Liver (tissue), 9 donors: ENCODE data around the gene FAM13B. TPM values are rescaled to one million over a fixed set of nuclear protein-coding genes. Genes with fewer than 3 reads are reported as not detected.

Experiments
- DNase-seq: peaks from one replicate; pipeline ENCODE4 v3.0.0-alpha.2; 2017; ENCODE audit warnings: low spot score
- H3K27ac ChIP-seq, 2 donors: one replicate each; pipeline ENCODE4 v1.7.0; 2013; ENCODE audit warnings: inconsistent platforms in 2 of 2, low read length in 2 of 2, control low read depth in 1 of 2, low read depth in 1 of 2, mild to moderate bottlenecking in 1 of 2
- H3K27me3 ChIP-seq, 4 donors: one replicate each; pipeline versions ENCODE4 v1.6.1 to v1.7.0; 2013; ENCODE audit warnings: low read length in 3 of 4, inconsistent platforms in 1 of 4, mild to moderate bottlenecking in 1 of 4, moderate library complexity in 1 of 4; ENCODE audit not compliant: control insufficient read depth in 4 of 4, insufficient read depth in 4 of 4
- H3K36me3 ChIP-seq, 4 donors: one replicate each; pipeline versions ENCODE4 v1.6.1 to v1.7.0; 2013; ENCODE audit warnings: low read length in 3 of 4, mild to moderate bottlenecking in 3 of 4, low read depth in 1 of 4, moderate library complexity in 1 of 4; ENCODE audit not compliant: control insufficient read depth in 4 of 4, insufficient read depth in 3 of 4
- H3K4me1 ChIP-seq, 4 donors: one replicate each; pipeline versions ENCODE4 v1.6.1 to v1.7.0; 2013; ENCODE audit warnings: low read length in 3 of 4, mild to moderate bottlenecking in 3 of 4, moderate library complexity in 1 of 4; ENCODE audit not compliant: control insufficient read depth in 4 of 4, insufficient read depth in 4 of 4
- H3K4me3 ChIP-seq, 3 donors: one replicate each; pipeline versions ENCODE4 v1.6.1 to v1.7.0; 2013; ENCODE audit warnings: low read length in 3 of 3, control low read depth in 1 of 3, low read depth in 1 of 3, mild to moderate bottlenecking in 1 of 3
- H3K9ac ChIP-seq, 2 donors: one replicate each; pipeline ENCODE4 v1.7.0; 2013; ENCODE audit warnings: low read length in 2 of 2, mild to moderate bottlenecking in 2 of 2, moderate library complexity in 2 of 2, control low read depth in 1 of 2, low read depth in 1 of 2
- H3K9me3 ChIP-seq, 4 donors: one replicate each; pipeline versions ENCODE4 v1.6.1 to v1.7.0; 2013; ENCODE audit warnings: low read length in 3 of 4; ENCODE audit not compliant: control insufficient read depth in 4 of 4
- ATF3 ChIP-seq: IDR thresholded peaks from 2 replicates; pipeline ENCODE4 v1.6.1; 2016; ENCODE audit warnings: antibody characterized with exemption
- CTCF ChIP-seq: fragments of 150-350 bp; IDR thresholded peaks from 2 replicates; pipeline ENCODE4 v1.5.1; 2017; ENCODE audit warnings: improper control_type of control experiment, low read depth, low read length; ENCODE audit not compliant: missing input control
- EGR1 ChIP-seq, 2 donors: IDR thresholded peaks; 2 replicates each; pipeline ENCODE4 v1.6.1; 2016 to 2018; ENCODE audit warnings: antibody characterized with exemption in 2 of 2, low read depth in 2 of 2
- FOXA1 ChIP-seq: IDR thresholded peaks from 2 replicates; pipeline ENCODE4 v1.6.1; 2016; ENCODE audit warnings: antibody characterized with exemption
- HNF4A ChIP-seq, 2 donors: conservative IDR thresholded peaks; 2 replicates each; pipeline ENCODE4 v1.6.1; 2016; ENCODE audit warnings: antibody characterized with exemption in 2 of 2, mild to moderate bottlenecking in 2 of 2
- JUND ChIP-seq, 2 donors: IDR thresholded peaks; 2 replicates each; pipeline ENCODE4 v1.6.1; 2016; ENCODE audit warnings: antibody characterized with exemption in 2 of 2
- MAX ChIP-seq: IDR thresholded peaks from 2 replicates; pipeline ENCODE4 v1.6.1; 2016; ENCODE audit warnings: antibody characterized with exemption
- NR2F2 ChIP-seq: IDR thresholded peaks from 2 replicates; pipeline ENCODE4 v1.6.1; 2016; ENCODE audit warnings: antibody characterized with exemption
- RAD21 ChIP-seq, 2 donors: IDR thresholded peaks; 2 replicates each; pipeline ENCODE4 v1.6.1; 2016; ENCODE audit warnings: antibody characterized with exemption in 2 of 2, mild to moderate bottlenecking in 2 of 2
- REST ChIP-seq: IDR thresholded peaks from 2 replicates; pipeline ENCODE4 v1.6.1; 2016; ENCODE audit warnings: antibody characterized with exemption, mild to moderate bottlenecking
- SP1 ChIP-seq: IDR thresholded peaks from 2 replicates; pipeline ENCODE4 v1.6.1; 2018; ENCODE audit warnings: antibody characterized with exemption, mild to moderate bottlenecking
- TAF1 ChIP-seq: conservative IDR thresholded peaks from 2 replicates; pipeline ENCODE4 v1.6.1; 2016; ENCODE audit warnings: antibody characterized with exemption, mild to moderate bottlenecking
- ZBTB33 ChIP-seq: IDR thresholded peaks from 2 replicates; pipeline ENCODE4 v1.6.1; 2016; ENCODE audit warnings: antibody characterized with exemption
- WGBS: extraction: QIAGEN DNeasy Blood & Tissue Kit; methylation state at CpG from one replicate; pipeline ENCODE4 v1.1.7; 2013; 5-methylcytosine and 5-hydroxymethylcytosine counted together
- polyA plus RNA-seq, 2 donors: library from polyadenylated mRNA; stranded (reverse) in 1 of 2; unstranded in 1 of 2; fragments of 200-250 nt in 1 of 2; fragments of >200 nt in 1 of 2; fragmentation: Nextera tagmentation in 1 of 2; extraction: Ambion mirVana in 1 of 2; gene quantifications; one replicate each; pipeline versions ENCODE4 v1.2.1 to v1.2.3, GENCODE V29; 2013 to 2015
- total RNA-seq, 2 donors: library from RNA; depleted of rRNA; stranded (reverse); fragments of >200 nt; gene quantifications; one replicate each; pipeline ENCODE4 v1.2.3, GENCODE V29; 2014
- donor health status: healthy.
- donor health status: healthy.
- donor health status: healthy.
- donor health status: healthy.
- donor health status: healthy.

Gene FAM13B
- total and polyA plus RNA-seq, 4 donors = 4.3 to 19.0 (median 10.8) TPM

- Histone ChIP-seq H3K4me3 (no peak overlapping the region), H3K9ac (no peak overlapping the region)
- WGBS = 38% methylated on average over 3 of the region's 3 CpGs
These were observed 21.3 kb upstream of the FAM13B start for GRCh38 chr5:138054206-138054605.

More at GRCh38 chr5:138054206-138054605, 21.3 kb upstream of the FAM13B start:
- H3K4me1 ChIP-seq = no peaks in the 10 kb centered on the region
- DNase-seq = no peak
- H3K27ac ChIP-seq = no peak overlapping the region
- TF ChIP-seq REST (no peak), MAX (no peak), SP1 (no peak), RAD21 (IDR thresholded peaks at IDR 0.05) (no peak), TAF1 (no peak), EGR1 (IDR thresholded peaks at IDR 0.05; ENCODE audit: low read depth in 2 of 2) (no peak), ATF3 (no peak), NR2F2 (no peak), FOXA1 (no peak), JUND (IDR thresholded peaks at IDR 0.05) (no peak), CTCF (no peak), HNF4A (conservative IDR thresholded peaks at IDR 0.05) (no peak), ZBTB33 (no peak)
- H3K27me3 ChIP-seq = no peaks in the 10 kb centered on the region
- no peaks in the 10 kb centered on the region for H3K9me3 ChIP-seq
- H3K36me3 ChIP-seq = no peaks in the 10 kb centered on the region
